ENCODE data around the gene GRIP2. TPM values are rescaled to one million over a fixed set of nuclear protein-coding genes. Genes with fewer than 3 reads are reported as not detected.

Gene GRIP2
- total RNA-seq = 0.73 and 1.0 TPM in 2 replicates
- polyA plus RNA-seq = 2.4 and 3.6 TPM in 2 replicates

GRCh38 chr3:14539742-14540491 lies at the start of gene GRIP2:
Gene GRIP2, minus strand, starts transcription at chr3:14540342. Its CDS starts 34 bp downstream, at chr3:14540308.
- no peaks in the 10 kb centered on the region for H3K4me1 ChIP-seq (ENCODE audit: insufficient read depth)
- H3K9me2 ChIP-seq (replicated peaks; ENCODE audit: insufficient read depth) = no peaks in the 10 kb centered on the region
- H4K20me1 ChIP-seq (ENCODE audit: insufficient read depth, poor library complexity, severe bottlenecking) = no peaks in the 10 kb centered on the region
- no peak for TF ChIP-seq CTCF (IDR thresholded peaks at IDR 0.05; ENCODE audit: poor library complexity)
- no peak for TF ChIP-seq EZH2 (IDR thresholded peaks at IDR 0.05; ENCODE audit: borderline replicate concordance)
- TF ChIP-seq EZH2phosphoT487 (IDR thresholded peaks at IDR 0.05; ENCODE audit: low read depth, severe bottlenecking, unreplicated experiment) = no peak
- H3K4me2 ChIP-seq = no peak within 1 kb of the TSS
- WGBS (ENCODE audit: low lambda C conversion rate, missing lambda C conversion rate) = 59% methylated on average over 14 of the region's 14 CpGs
- H3K79me2 ChIP-seq = no peaks in the 10 kb centered on the region
- no peak for DNase-seq (ENCODE audit: low spot score)
- no peaks in the 10 kb centered on the region for H3K27me3 ChIP-seq
- no peak within 1 kb of the TSS for H2AFZ ChIP-seq
- H3K9me3 ChIP-seq (ENCODE audit: low read depth) = no peaks in the 10 kb centered on the region
- H3K27ac ChIP-seq = no peak within 1 kb of the TSS
- H3K4me3 ChIP-seq = no peak within 1 kb of the TSS
- no peaks in the 10 kb centered on the region for H3K36me3 ChIP-seq (replicated peaks; ENCODE audit: insufficient read depth, low read depth)

GRCh38 chr3:14588425-14589112 lies 48.4 kb upstream of the GRIP2 start:
- H3K79me2 ChIP-seq = no peaks in the 10 kb centered on the region

GRCh38 chr3:14587740-14588360 lies 47.7 kb upstream of the GRIP2 start:
- Histone ChIP-seq H3K27me3 (peaks cover 10% of the 10 kb centered on the region), H4K20me1 (ENCODE audit: insufficient read depth, poor library complexity, severe bottlenecking) (no peaks in the 10 kb centered on the region), H2AFZ (no peak overlapping the region), H3K27ac (no peak overlapping the region), H3K4me1 (ENCODE audit: insufficient read depth) (no peaks in the 10 kb centered on the region), H3K9me3 (ENCODE audit: low read depth) (no peaks in the 10 kb centered on the region), H3K4me3 (no peak overlapping the region), H3K79me2 (no peaks in the 10 kb centered on the region), H3K36me3 (replicated peaks; ENCODE audit: insufficient read depth, low read depth) (no peaks in the 10 kb centered on the region), H3K4me2 (no peak overlapping the region), H3K9me2 (replicated peaks; ENCODE audit: insufficient read depth) (no peaks in the 10 kb centered on the region)
- DNase-seq (ENCODE audit: low spot score) = peak; percentile 34
- TF ChIP-seq EZH2phosphoT487 (IDR thresholded peaks at IDR 0.05; ENCODE audit: low read depth, severe bottlenecking, unreplicated experiment) (no peak), EZH2 (IDR thresholded peaks at IDR 0.05; ENCODE audit: borderline replicate concordance) (no peak), CTCF (IDR thresholded peaks at IDR 0.05; ENCODE audit: poor library complexity) (no peak)
- 74% methylated on average over 4 of the region's 4 CpGs for WGBS (ENCODE audit: low lambda C conversion rate, missing lambda C conversion rate)

More at GRCh38 chr3:14588425-14589112, 48.4 kb upstream of the GRIP2 start:
- no peak for TF ChIP-seq CTCF (IDR thresholded peaks at IDR 0.05; ENCODE audit: poor library complexity)
- no peak for TF ChIP-seq EZH2phosphoT487 (IDR thresholded peaks at IDR 0.05; ENCODE audit: low read depth, severe bottlenecking, unreplicated experiment)
- TF ChIP-seq EZH2 (IDR thresholded peaks at IDR 0.05; ENCODE audit: borderline replicate concordance) = no peak
- Histone ChIP-seq H3K27ac (no peak overlapping the region), H2AFZ (no peak overlapping the region), H3K4me3 (no peak overlapping the region), H3K4me2 (no peak overlapping the region), H3K9me3 (ENCODE audit: low read depth) (no peaks in the 10 kb centered on the region), H4K20me1 (ENCODE audit: insufficient read depth, poor library complexity, severe bottlenecking) (no peaks in the 10 kb centered on the region), H3K4me1 (ENCODE audit: insufficient read depth) (no peaks in the 10 kb centered on the region), H3K27me3 (peaks cover 10% of the 10 kb centered on the region), H3K36me3 (replicated peaks; ENCODE audit: insufficient read depth, low read depth) (no peaks in the 10 kb centered on the region), H3K9me2 (replicated peaks; ENCODE audit: insufficient read depth) (no peaks in the 10 kb centered on the region)
- DNase-seq (ENCODE audit: low spot score) = no peak
- 78% methylated on average over 6 of the region's 6 CpGs for WGBS (ENCODE audit: low lambda C conversion rate, missing lambda C conversion rate)

Data from hepatocyte (in vitro differentiated cells).